Hippocampal formation (tissue), 2 donors: ENCODE data around the gene GPR35.
"Not testable (repeated sequence)": the region's sequence is repeated elsewhere in the genome, so short reads cannot be mapped to it uniquely, and the experiment has no call there.

Experiments used
- DNase-seq, 2 donors: peaks; one replicate each; lab custom pipeline; 2025; lab: John Stamatoyannopoulos, UW

The GPR35 gene

DNA sequence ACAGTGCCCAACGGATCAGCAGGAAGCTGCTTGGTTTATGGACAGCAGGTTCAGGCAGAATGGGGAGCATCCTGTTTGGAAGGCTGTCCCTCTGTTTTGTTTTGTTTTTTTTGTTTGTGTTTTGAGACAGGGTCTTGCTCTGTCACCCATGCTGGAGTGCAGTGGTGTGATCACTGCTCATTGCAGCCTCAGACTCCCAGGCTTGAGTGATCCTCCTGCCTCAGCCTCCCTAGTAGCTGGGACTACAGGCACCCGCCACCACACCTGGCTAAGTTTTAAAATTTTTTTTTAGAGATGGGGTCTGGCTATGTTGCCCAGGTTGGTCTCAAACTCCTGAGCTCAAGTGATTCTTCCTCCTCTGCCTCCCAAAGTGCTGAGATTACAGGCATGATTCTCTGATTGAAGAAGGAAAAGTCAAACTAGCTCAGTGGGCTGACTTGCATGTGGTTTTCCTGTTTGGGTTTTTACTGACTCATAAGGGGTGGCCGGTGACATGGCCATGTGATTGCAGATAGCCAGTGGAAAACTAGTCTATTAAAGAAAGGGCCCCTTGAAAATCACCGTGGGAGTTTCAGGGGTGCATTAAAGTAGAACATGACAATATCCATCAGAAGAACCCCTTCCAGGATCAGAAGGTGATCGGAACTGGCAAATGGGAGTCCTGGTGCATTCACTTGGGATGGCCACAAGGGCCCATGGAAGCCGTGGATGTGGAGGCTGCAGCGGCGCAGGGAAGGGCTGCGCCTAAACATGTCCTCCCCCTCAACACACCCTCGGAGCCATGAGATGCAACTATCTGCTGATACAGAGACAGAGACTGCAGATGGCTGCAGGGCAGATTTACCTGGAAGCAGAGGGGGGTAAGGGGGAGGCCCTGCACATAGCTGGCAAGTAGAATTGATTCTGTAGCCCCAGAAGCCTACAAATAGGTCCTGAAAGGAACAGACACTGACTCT is 30.9 kb downstream of the GPR35 start:
- DNase-seq = no peak

DNA sequence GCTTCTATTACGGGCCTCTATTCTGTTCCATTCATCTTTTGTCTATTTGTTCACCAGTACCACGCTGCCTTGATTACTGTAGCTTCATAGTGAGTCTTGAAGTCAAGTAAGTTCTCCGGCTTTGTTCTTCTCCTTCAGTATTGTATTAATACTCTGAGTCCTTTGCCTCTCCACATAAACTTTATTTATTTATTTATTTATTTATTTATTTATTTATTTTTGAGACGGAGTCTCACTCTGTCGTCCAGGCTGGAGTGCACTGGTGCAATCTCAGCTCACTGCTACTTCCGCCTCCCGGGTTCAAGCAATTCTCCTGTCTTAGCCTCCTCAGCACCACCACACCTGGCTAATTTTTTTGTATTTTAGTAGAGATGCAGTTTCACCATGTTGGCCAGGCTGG is 34.6 kb downstream of the GPR35 start:
- not testable (repeated sequence) for DNase-seq

DNA sequence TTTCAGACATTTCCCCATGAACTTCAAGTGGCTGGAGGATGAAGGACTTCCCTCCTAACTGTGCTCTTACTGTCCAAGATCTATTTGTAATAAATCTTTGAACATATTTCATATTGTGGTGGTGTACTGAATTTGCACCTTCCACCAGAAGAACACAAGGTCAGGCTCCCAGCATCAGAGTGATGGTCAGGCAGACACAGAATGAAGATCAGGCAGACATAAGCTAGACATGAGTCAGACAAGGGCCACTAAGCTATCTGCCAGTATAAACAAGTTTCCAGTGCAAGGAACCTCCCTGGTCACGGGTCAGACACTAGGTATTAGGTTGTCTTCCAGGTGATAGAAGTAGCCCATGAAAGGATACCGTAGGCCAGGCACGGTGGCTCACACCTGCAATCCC is 37.4 kb downstream of the GPR35 start:
- DNase-seq = no peak

DNA sequence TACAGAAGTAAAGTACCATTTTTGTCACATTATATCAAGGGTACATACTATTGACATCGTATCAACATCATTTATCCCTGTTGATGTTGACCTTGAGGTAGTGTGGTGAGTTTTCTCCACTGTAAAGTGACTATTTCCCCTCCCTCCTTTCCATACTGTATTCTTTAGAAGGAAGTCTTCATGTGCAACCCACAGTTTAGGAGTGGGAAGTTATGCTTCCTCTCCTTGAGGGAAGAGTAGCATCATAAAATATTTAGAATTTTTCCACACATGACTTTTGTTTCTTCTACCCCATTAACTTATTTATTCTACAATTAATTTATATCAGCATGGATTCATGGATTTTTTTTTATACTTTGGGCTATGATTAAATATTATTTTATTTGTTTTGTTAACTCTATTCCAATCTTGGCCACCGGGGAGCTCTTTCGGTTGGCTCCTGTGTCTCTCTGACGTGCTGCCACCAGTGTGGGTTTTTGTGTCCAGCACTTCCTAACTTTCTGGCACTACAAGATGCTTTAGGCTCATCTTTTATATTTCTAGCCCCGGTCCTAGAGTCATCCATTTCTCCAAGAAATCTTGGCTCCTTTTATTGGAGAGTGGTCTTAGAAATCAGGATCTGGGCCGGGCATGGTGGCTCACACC is 38.4 kb downstream of the GPR35 start:
- DNase-seq = no peak

DNA sequence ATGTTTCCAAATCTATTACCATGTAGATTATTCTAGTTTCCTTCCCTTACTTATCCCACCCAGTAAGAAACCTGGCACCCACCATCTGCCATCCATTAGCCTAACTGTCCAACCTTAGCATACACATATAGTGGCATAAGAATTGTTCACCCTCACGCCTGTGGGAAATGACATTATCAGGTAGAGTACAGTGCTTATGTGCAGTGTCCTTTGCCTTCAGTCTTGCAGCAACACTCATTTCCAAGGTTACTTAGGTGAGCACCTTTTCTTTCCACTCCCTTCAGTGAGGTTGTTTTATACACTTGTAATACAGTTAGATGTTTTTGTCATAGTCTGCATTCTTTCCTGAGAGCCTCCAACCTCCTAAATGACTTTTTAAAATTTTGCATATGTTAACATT is 39.3 kb downstream of the GPR35 start:
- no peak for DNase-seq

DNA sequence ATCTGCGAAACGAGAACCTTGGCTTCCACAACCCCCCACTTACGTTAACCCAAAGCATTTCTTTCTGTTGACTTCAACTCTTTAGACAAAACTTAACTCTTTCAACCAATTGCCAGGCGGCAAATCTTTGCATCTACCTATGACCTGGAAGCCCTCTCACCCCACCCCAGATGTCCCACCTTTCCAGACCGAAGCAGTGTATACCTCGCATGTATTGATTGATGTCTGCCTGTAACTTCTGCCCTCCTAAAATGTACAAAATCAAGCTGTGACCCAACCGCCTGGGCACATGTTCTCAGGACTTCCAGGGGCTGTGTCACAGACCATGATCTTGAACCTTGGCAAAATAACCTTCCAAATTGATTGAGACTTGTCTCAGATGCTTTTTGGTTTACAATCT is 45.1 kb downstream of the GPR35 start:
- DNase-seq = no peak

DNA sequence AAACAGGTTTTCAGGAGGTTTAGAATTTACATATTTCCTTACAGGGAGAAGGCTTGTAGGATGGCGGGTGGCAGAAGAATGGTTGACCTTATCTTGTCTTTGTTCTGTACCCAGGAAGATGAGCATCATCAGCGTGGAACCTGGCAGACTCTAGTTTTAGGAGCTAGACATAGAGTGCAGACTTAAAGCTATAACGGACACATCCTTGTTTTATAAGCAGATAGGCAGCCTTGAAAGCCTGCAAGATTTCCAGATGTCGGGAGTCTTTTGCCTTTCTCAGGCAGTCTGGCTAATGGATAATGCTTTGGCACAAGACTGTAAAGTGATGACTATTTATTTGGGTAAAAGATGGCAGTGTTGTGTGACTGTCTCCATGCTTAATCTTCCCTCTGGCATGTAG is 45.7 kb downstream of the GPR35 start:
- DNase-seq = no peak

DNA sequence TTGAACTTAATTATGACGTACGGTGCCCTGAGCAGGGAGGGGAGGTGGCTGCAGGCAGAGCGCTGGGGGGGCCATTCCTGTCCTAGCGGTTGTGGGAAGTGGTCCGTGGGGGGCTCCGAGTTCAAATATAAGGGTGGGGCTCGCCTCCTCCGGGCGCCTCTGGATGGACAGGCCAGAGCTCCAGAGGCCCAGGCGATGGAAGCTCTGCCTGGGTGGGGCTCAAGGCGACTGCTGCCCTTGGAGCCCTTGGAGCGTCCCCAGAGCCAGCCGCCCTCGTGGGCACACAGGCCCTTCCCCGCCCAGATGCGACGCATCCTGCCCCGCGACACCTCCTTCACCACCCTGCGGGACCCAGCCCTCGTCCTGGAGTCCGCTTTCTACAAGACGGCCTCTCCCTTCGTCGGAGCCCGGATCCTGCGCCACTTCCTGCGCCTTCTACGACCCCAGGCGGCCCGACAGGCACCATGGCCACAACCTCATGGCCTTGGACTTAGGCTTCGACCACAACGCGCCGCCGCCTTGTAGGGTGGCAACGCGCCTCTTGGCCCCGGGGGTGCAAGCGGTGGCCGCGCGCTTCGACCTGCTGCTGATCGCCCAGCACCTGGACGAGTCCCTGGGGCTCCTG is 46.9 kb downstream of the GPR35 start:
- DNase-seq = no peak

DNA sequence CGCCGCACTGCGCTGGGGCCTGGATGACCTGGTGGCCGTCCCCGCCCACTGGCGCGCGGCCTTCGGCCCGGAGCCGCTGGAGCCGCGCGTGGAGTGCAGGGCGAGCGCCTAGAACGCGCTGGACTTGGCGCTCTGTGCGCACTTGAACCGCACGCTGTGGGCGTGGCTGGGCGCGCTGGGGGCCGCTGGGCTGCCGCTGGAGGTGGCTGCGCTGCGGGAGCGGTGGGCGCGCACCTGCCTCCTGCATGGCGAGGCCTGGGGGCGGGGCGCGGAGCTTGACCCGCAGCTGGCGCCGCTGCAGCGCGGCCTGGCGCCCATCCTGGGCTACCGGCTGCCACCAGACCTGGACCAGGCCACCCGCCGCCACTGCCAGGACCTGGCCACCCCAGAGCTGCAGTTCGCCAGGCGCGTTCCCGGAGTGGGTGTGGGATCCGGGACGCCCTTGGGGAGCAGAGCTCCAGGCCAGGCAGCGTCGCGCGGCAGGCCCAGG is 47.5 kb downstream of the GPR35 start:
- no peak for DNase-seq

DNA sequence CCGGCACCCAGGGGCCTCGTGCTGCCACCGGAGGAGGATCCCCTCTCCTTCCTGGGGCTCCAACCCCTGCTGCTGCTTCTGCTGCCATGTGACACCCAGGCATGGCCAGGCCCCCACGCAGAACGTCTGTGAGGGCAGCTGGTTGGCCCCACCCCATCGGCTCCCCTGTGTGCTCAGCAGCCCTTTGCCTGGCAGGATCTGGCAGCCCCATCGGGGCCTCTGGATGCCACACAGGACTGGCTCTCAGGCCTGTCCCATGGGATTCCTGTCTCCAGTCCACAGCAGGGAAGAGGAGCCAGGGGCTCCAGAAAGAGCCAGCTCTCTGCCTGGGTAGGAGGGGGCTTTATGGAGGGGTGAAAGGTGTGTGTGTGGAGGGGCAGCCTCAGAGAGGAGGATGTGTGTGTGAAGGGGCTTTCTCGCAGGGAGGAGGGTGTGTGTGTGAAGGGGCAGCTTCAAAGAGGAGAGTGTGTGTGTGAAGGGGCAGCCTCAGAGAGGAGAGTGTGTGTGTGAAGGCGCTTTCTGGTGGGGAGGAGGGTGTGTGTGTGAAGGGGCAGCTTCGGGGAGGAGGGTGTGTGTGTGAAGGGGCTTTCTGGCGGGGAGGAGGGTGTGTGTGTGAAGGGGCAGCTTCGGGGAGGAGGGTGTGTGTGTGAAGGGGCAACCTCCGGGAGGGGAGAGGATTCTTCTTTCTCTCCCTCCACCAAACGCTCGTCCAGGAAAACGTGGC is 49.3 kb downstream of the GPR35 start:
- not testable (repeated sequence) for DNase-seq

DNA sequence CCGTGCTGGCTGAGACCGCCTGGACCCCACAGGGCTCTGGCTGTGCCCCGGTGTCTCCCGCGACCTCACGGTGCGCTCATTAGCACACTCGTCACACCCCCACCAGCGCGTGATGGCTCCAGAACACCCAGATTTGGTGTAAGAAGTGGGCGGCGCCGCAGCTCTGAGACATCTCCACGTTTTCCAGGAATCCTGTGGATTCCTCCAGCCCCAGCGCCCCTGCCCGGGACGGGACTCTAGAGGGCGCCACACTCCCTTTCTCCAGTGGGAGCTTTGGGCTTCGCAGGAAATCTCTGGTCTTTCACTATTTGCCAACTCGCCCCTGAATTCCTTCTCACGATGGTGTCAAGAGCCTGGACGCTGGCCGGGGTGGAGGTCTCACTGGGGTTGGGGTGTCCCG is 50.1 kb downstream of the GPR35 start:
- DNase-seq = not testable (repeated sequence)

DNA sequence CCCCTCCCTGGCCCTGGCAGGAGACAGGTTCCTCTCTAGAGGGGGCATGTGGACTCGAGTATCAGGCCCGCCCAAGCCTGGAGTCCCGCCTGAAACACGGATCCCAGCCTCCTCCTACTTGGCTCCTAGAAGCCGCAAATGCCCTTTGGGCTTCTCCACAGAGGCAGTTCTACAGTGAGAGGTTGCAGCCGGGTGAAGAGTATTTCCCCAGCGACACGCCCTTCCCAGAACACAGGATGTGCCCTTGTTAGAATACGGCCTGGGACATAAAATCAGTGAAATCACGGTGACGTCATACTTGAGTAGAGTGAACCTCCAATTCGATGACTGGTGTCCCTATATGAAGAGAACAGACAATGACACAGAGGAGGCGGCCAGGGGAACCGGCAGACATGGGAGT is 52.8 kb downstream of the GPR35 start:
- not testable (repeated sequence) for DNase-seq

DNA sequence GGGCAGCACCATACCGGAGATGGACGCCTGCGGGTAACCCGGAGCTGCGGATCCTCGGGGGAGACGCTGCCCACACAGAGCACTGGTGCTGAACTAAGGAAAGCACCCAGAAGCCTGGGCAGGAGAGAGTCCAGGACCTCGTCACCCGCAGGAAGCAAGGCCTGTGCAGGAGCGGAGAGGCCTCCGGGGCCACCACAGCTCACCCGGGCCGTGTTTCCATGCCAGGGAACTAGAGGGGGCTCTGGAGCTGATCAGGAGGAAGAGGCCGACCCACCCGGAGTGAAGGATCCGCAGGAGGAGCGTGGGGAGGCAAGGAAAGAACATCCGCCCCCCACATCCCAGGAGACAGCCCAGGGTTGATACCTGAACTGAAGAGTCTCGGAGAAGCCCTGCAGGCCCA is 53.6 kb downstream of the GPR35 start:
- DNase-seq = not testable (repeated sequence)

DNA sequence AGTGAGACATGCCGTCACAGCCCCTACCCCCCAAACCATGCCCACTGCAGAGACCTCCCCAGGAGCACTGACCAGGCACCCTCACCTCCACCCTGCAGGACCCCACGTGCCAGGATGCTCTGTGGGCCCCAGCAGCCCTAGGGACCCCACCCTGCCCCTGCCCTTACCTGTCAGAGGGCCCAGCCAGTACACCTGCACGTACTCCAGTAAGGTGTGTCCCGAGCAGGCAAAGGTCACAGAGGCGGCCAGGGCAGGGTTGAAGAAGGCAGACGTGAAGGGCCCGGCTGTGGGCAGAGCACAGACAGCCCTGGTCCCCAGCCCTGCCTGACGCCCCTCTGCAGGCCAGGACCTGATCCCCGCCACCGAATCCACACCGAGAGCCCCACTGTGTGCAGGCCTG is 54.9 kb downstream of the GPR35 start:
- DNase-seq = not testable (repeated sequence)
